Mesothelial cell of epicardium (in vitro differentiated cells): ENCODE measurements around the gene LAMTOR1. TPM values are rescaled to one million over a fixed set of nuclear protein-coding genes. Genes with fewer than 3 reads are reported as not detected.
"Not testable (repeated sequence)": the region's sequence is repeated elsewhere in the genome, so short reads cannot be mapped to it uniquely, and the experiment has no call there.

Source experiments
- DNase-seq, 2 experiments: peaks; one replicate each; pipeline ENCODE4 v3.0.0; 2021; ENCODE audit warnings: low spot score in 2 of 2; ENCODE audit not compliant: unreplicated experiment in 2 of 2
- H3K27ac Mint-ChIP-seq: 2 replicates; pipeline ENCODE4 v1.8.0; 2021; ENCODE audit warnings: mixed read lengths
- H3K27me3 Mint-ChIP-seq: 2 replicates; pipeline ENCODE4 v1.8.0; 2021; ENCODE audit warnings: low read depth, mixed read lengths
- H3K36me3 Mint-ChIP-seq: 2 replicates; pipeline ENCODE4 v1.8.0; 2021; ENCODE audit warnings: mixed read lengths
- H3K4me1 Mint-ChIP-seq: 2 replicates; pipeline ENCODE4 v1.8.0; 2021; ENCODE audit warnings: mixed read lengths
- H3K4me3 Mint-ChIP-seq: 2 replicates; pipeline ENCODE4 v1.8.0; 2021; ENCODE audit warnings: mild to moderate bottlenecking, moderate library complexity, mixed read lengths
- H3K9me3 Mint-ChIP-seq: 2 replicates; pipeline ENCODE4 v1.8.0; 2021; ENCODE audit warnings: mixed read lengths
- CTCF ChIP-seq: fragments of 200-600 bp; sonication (generic); IDR thresholded peaks from one replicate; pipeline ENCODE4 v1.5.0; 2021; ENCODE audit warnings: antibody characterized with exemption; ENCODE audit not compliant: unreplicated experiment
- total RNA-seq: library from RNA; stranded (reverse); gene quantifications from 3 replicates; pipeline ENCODE4 v1.2.1, GENCODE V29; 2021

LAMTOR1 gene
- total RNA-seq, 1 donor from 2014 or later, result 69.1 TPM

- H3K27me3 Mint-ChIP-seq, result peaks cover 21% of the 10 kb centered on the region
- DNase-seq, result no peak
- H3K9me3 Mint-ChIP-seq, result no peaks in the 10 kb centered on the region
- H3K36me3 Mint-ChIP-seq, result no peaks in the 10 kb centered on the region
- no peak for TF ChIP-seq CTCF
- no peaks in the 10 kb centered on the region for H3K4me1 Mint-ChIP-seq
- no peak overlapping the region for H3K27ac Mint-ChIP-seq
- no peak overlapping the region for H3K4me3 Mint-ChIP-seq
Observed at GRCh38 chr11:72135891-72136683, 33.0 kb upstream of the LAMTOR1 start.

GRCh38 chr11:72135473-72135872 is 32.4 kb upstream of the LAMTOR1 start, which contains the start of gene FOLR3:
TSS of gene FOLR3 (plus strand) at chr11:72135725. CDS start at chr11:72135953, 228 bp downstream.
- H3K27ac Mint-ChIP-seq, DNase-seq, H3K9me3 Mint-ChIP-seq, H3K4me1 Mint-ChIP-seq, H3K4me3 Mint-ChIP-seq, H3K36me3 Mint-ChIP-seq: not testable (repeated sequence)
- peaks cover 21% of the 10 kb centered on the region for H3K27me3 Mint-ChIP-seq

DNA sequence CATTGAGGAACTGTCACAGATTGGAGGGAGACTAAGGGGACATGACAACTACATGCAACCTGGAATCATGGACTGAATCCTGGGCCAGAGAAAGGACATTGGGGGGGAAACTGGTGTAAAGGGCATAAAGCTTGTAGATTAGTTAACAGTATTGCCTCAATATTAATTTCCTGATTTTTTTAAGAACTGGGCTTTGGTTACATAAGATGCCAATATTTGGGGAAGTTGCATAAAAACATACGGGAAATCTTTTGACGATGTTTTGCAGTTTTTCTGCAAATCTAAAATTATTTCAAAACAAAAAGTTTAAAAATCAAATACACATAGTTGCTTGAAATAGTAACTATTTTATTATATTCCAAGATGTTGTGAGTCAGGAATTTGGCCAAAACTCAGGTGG is 29.5 kb upstream of the LAMTOR1 start:
- peaks cover 25% of the 10 kb centered on the region for H3K27me3 Mint-ChIP-seq
- H3K4me1 Mint-ChIP-seq, result no peaks in the 10 kb centered on the region
- DNase-seq, result no peak
- no peak overlapping the region for H3K27ac Mint-ChIP-seq
- H3K4me3 Mint-ChIP-seq, result no peak overlapping the region
- TF ChIP-seq CTCF, result no peak
- no peaks in the 10 kb centered on the region for H3K36me3 Mint-ChIP-seq
- peaks cover 15% of the 10 kb centered on the region for H3K9me3 Mint-ChIP-seq

- H3K27me3 Mint-ChIP-seq, result peaks cover 25% of the 10 kb centered on the region
- DNase-seq, result no peak
- no peak overlapping the region for H3K4me3 Mint-ChIP-seq
- H3K9me3 Mint-ChIP-seq, result peaks cover 25% of the 10 kb centered on the region
- H3K4me1 Mint-ChIP-seq, result no peaks in the 10 kb centered on the region
- no peak overlapping the region for H3K27ac Mint-ChIP-seq
- no peaks in the 10 kb centered on the region for H3K36me3 Mint-ChIP-seq
- TF ChIP-seq CTCF, result no peak
Observed at GRCh38 chr11:72129381-72129780, 26.3 kb upstream of the LAMTOR1 start.

- no peak for TF ChIP-seq CTCF
- Mint-ChIP-seq H3K27ac (no peak overlapping the region), H3K27me3 (peaks cover 17% of the 10 kb centered on the region), H3K4me1 (no peaks in the 10 kb centered on the region), H3K4me3 (no peak overlapping the region), H3K36me3 (no peaks in the 10 kb centered on the region), H3K9me3 (peaks cover 25% of the 10 kb centered on the region)
- no peak for DNase-seq
Observed at GRCh38 chr11:72127923-72128322, 24.8 kb upstream of the LAMTOR1 start.

DNA sequence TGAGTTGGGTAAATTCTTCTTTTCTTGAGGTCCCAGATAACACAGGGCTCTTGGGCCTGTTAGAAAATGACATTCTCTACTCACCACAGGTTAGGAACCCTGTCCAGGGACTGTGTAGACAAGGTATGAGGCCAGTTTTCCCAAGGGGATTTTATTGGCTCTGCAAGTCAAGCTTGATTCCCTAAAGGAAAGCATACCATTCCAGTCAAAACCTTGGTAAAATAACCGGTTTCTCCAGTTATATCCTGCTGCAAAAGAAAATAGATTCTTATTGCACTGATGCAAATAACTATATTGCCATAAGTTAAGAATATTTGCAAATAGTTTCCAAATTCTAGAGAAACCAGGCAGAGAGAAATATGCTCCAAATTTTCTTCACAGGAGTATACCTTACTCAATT is 22.9 kb upstream of the LAMTOR1 start:
- Mint-ChIP-seq H3K9me3 (peaks cover 25% of the 10 kb centered on the region), H3K27me3 (peaks cover 4% of the 10 kb centered on the region), H3K4me3 (no peak overlapping the region), H3K4me1 (no peaks in the 10 kb centered on the region), H3K27ac (no peak overlapping the region), H3K36me3 (no peaks in the 10 kb centered on the region)
- no peak for TF ChIP-seq CTCF
- no peak for DNase-seq
